BLaER1 (cell line): ENCODE data around the gene VPS13D.

Experiments
- H3K27ac ChIP-seq: shearing (Covaris generic); formaldehyde crosslinking; 2 replicates; pipeline ENCODE4 v1.8.1; 2022
- H3K27me3 ChIP-seq: shearing (Covaris generic); formaldehyde crosslinking; 2 replicates; pipeline ENCODE4 v1.8.1; 2022
- H3K36me3 ChIP-seq: shearing (Covaris generic); formaldehyde crosslinking; 2 replicates; pipeline ENCODE4 v1.8.1; 2022
- H3K4me1 ChIP-seq: shearing (Covaris generic); formaldehyde crosslinking; 2 replicates; pipeline ENCODE4 v1.8.1; 2022
- H3K4me2 ChIP-seq: shearing (Covaris generic); formaldehyde crosslinking; 2 replicates; pipeline ENCODE4 v1.8.1; 2022
- H3K4me3 ChIP-seq: shearing (Covaris generic); formaldehyde crosslinking; 2 replicates; pipeline ENCODE4 v1.8.1; 2022
- H3K9ac ChIP-seq: shearing (Covaris generic); formaldehyde crosslinking; 2 replicates; pipeline ENCODE4 v1.8.1; 2022
- H3K9me3 ChIP-seq: shearing (Covaris generic); formaldehyde crosslinking; 2 replicates; pipeline ENCODE4 v1.8.1; 2022
- H4K20me1 ChIP-seq: shearing (Covaris generic); formaldehyde crosslinking; 2 replicates; pipeline ENCODE4 v1.8.1; 2022
- Cebpa-rat ChIP-seq: shearing (Covaris generic); IDR thresholded peaks from 2 replicates; pipeline ENCODE4 v1.8.1; 2022

The VPS13D gene

GRCh38 chr1:12496154-12496961 is 266.5 kb downstream of the VPS13D start:
- Histone ChIP-seq H3K4me3 (no peak overlapping the region), H3K27me3 (no peaks in the 10 kb centered on the region), H3K9me3 (no peaks in the 10 kb centered on the region), H3K9ac (no peak overlapping the region), H3K27ac (peak overlapping the region; percentile 8; the same call in 1 of the 2 replicates), H4K20me1 (no peaks in the 10 kb centered on the region), H3K4me1 (peaks cover 27% of the 10 kb centered on the region), H3K36me3 (peaks cover 32% of the 10 kb centered on the region), H3K4me2 (peak overlapping the region; percentile 53)
- no peak for TF ChIP-seq Cebpa-rat

- Histone ChIP-seq H3K4me2 (peak overlapping the region; percentile 1; the same call in 1 of the 2 replicates), H3K27me3 (no peaks in the 10 kb centered on the region), H4K20me1 (no peaks in the 10 kb centered on the region), H3K4me3 (no peak overlapping the region), H3K36me3 (peaks cover 38% of the 10 kb centered on the region), H3K4me1 (peaks cover 33% of the 10 kb centered on the region), H3K9ac (no peak overlapping the region), H3K27ac (no peak overlapping the region), H3K9me3 (no peaks in the 10 kb centered on the region)
- no peak for TF ChIP-seq Cebpa-rat
Measured at GRCh38 chr1:12499539-12500240, 269.9 kb downstream of the VPS13D start.

- Histone ChIP-seq H3K27me3 (no peaks in the 10 kb centered on the region), H3K36me3 (peaks cover 41% of the 10 kb centered on the region), H4K20me1 (no peaks in the 10 kb centered on the region), H3K27ac (no peak overlapping the region), H3K4me1 (peaks cover 21% of the 10 kb centered on the region), H3K4me3 (no peak overlapping the region), H3K9ac (no peak overlapping the region), H3K9me3 (no peaks in the 10 kb centered on the region), H3K4me2 (no peak overlapping the region)
- no peak for TF ChIP-seq Cebpa-rat
Measured at GRCh38 chr1:12501661-12502060, 271.8 kb downstream of the VPS13D start.

DNA sequence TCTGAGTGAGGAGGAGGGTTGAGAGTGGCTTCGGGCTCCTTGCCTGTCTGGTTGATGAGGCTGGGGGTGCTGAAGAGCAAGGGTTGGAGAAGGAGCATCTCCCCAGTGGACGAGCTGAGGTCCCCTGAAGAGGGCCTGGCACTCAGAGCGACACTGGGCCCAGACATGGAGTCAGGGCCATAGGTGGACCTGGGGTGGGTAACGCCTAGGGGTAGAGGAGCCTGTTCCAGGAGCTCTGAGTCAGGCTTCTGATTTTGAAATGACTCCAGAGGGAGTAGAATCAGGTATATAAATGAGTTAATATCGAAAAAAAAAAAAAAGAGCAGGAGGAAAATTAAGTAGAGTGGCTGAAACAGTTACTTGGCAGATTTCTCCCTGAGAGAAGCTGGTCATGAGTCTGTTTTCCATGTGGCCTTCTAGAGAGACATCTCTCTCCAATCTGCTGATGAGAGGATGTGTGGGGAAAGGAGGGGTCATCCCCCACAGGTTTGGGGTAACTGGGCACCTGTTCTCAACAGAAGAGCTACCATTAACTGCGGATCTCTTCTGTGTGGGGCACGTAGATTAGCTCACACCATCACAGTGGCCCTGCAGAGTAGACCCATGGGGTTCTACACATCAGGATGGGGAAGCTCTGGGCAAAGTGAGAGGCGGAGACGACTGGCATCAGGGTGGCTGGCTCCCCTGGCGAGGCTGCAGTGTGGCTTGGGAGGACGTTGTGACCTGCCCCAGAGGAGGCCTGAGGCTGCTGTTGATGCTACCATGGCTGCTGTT is 272.7 kb downstream of the VPS13D start:
- H3K4me2 ChIP-seq = no peak overlapping the region
- TF ChIP-seq Cebpa-rat = no peak
- no peak overlapping the region for H3K27ac ChIP-seq
- no peak overlapping the region for H3K9ac ChIP-seq
- H3K9me3 ChIP-seq = no peaks in the 10 kb centered on the region
- H3K36me3 ChIP-seq = peaks cover 42% of the 10 kb centered on the region
- H4K20me1 ChIP-seq = no peaks in the 10 kb centered on the region
- no peak overlapping the region for H3K4me3 ChIP-seq
- H3K27me3 ChIP-seq = no peaks in the 10 kb centered on the region
- H3K4me1 ChIP-seq = peaks cover 17% of the 10 kb centered on the region

DNA sequence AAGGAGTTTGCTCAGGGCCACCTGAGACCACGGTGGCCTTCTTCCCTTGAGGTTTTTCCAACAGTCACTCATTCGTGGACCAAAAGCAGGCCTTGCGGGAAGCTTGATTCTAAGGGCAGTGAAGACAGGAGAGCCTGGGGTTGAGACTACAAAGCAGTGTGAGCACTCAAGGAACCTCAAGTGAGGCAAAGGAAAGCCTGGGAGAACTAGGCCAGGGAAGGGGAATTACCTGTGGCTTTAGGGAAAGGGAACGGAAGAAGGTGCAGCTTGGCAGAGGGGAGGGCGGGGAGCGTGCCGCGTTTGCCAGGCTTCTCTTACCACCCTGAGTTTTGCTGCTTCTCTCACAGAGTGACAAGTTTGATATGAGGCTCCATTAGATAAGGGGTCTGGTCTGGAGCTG is 273.9 kb downstream of the VPS13D start:
- no peak overlapping the region for H3K4me3 ChIP-seq
- H4K20me1 ChIP-seq = no peaks in the 10 kb centered on the region
- no peak overlapping the region for H3K27ac ChIP-seq
- peaks cover 18% of the 10 kb centered on the region for H3K4me1 ChIP-seq
- TF ChIP-seq Cebpa-rat = no peak
- H3K4me2 ChIP-seq = no peak overlapping the region
- no peak overlapping the region for H3K9ac ChIP-seq
- H3K9me3 ChIP-seq = no peaks in the 10 kb centered on the region
- no peaks in the 10 kb centered on the region for H3K27me3 ChIP-seq
- peaks cover 42% of the 10 kb centered on the region for H3K36me3 ChIP-seq

DNA sequence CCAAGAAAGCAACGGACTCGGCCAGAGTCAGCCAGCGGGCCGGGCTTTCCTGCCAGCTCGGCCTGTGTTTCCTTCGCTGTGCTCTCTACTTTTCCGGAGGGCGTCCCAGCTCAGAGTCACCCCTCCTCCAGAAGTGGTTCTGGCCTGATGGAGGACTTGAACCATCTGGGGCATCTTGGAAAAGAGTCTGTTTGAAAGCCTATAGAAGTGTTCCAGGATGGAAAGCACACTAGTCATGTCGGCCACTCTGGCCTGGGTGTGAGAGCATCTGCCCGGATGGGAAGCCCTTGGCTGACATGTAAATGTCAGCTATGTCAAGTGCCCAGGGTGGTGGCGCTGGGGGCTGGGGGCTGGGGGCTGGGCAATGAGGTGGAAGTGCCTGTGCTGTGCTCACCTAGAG is 274.8 kb downstream of the VPS13D start:
- Histone ChIP-seq H3K27me3 (no peaks in the 10 kb centered on the region), H3K27ac (no peak overlapping the region), H3K9ac (no peak overlapping the region), H3K4me2 (no peak overlapping the region), H3K9me3 (no peaks in the 10 kb centered on the region), H3K4me1 (peaks cover 25% of the 10 kb centered on the region), H4K20me1 (no peaks in the 10 kb centered on the region), H3K36me3 (peaks cover 40% of the 10 kb centered on the region), H3K4me3 (no peak overlapping the region)
- no peak for TF ChIP-seq Cebpa-rat

- Histone ChIP-seq H3K4me3 (no peak overlapping the region), H3K36me3 (peaks cover 40% of the 10 kb centered on the region), H4K20me1 (no peaks in the 10 kb centered on the region), H3K4me1 (peaks cover 29% of the 10 kb centered on the region), H3K9ac (no peak overlapping the region), H3K9me3 (no peaks in the 10 kb centered on the region), H3K27ac (no peak overlapping the region), H3K4me2 (no peak overlapping the region), H3K27me3 (no peaks in the 10 kb centered on the region)
- no peak for TF ChIP-seq Cebpa-rat
Measured at GRCh38 chr1:12505231-12505630, 275.4 kb downstream of the VPS13D start.

DNA sequence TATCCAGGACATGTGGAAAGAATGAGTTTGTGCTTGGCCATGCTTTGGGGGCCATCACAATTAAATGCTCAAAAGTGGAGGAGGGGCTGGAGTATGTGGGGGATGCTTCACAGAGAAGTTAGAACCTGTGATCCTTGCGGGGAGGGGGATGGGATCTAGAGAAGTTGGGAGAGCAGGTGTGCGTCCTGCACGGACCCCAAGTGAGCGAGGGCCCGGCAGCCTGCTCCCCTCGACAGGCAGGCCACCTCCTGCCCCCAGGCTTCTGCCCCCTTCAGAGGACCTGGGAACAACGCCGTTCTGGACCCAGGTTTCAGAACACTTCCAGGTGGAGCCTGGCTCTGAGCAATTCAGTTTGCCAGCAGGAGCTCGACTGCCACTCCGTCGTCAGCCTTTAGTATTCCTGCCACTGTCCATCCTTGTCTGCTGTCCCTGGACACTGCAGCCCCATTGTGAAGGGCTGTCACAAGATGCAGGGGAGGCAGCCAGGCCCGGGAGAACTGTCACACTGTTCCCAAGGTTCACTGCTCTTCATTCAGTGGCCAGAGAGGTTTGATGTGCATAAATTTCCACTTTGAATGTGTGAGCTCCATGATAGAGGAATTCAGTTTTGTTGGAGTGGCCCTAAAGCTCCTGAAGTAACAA is 275.9 kb downstream of the VPS13D start:
- TF ChIP-seq Cebpa-rat = no peak
- Histone ChIP-seq H3K4me1 (peaks cover 34% of the 10 kb centered on the region), H3K4me2 (no peak overlapping the region), H3K9ac (no peak overlapping the region), H3K4me3 (no peak overlapping the region), H3K27ac (no peak overlapping the region), H3K27me3 (no peaks in the 10 kb centered on the region), H4K20me1 (no peaks in the 10 kb centered on the region), H3K9me3 (no peaks in the 10 kb centered on the region), H3K36me3 (peaks cover 40% of the 10 kb centered on the region)

- H3K27ac ChIP-seq = no peak overlapping the region
- H3K27me3 ChIP-seq = no peaks in the 10 kb centered on the region
- H3K9me3 ChIP-seq = no peaks in the 10 kb centered on the region
- peaks cover 42% of the 10 kb centered on the region for H3K4me1 ChIP-seq
- no peak overlapping the region for H3K4me2 ChIP-seq
- TF ChIP-seq Cebpa-rat = no peak
- H3K4me3 ChIP-seq = no peak overlapping the region
- H3K36me3 ChIP-seq = peaks cover 36% of the 10 kb centered on the region
- no peaks in the 10 kb centered on the region for H4K20me1 ChIP-seq
- no peak overlapping the region for H3K9ac ChIP-seq
Measured at GRCh38 chr1:12506281-12507280, 276.8 kb downstream of the VPS13D start.
